Keratinocyte (primary cell): Measurements from ENCODE around the gene NHLRC1.

Experiments
- EZH2 ChIP-seq: IDR thresholded peaks from one replicate; pipeline ENCODE4 v1.6.1; 2012; ENCODE audit warnings: inconsistent platforms, mild to moderate bottlenecking, low read length, moderate library complexity
- TF ChIP-seq, protein P1 (sequence below), 3 experiments: IDR thresholded peaks in 1 of 3; conservative IDR thresholded peaks in 1 of 3; optimal IDR thresholded peaks in 1 of 3; 2 replicates in 2 of 3; 3 replicates in 1 of 3; pipeline versions ENCODE3 to v1.5.1; 2011; ENCODE audit warnings: low read length in 3 of 3, mild to moderate bottlenecking in 3 of 3, moderate library complexity in 2 of 3, control low read depth in 1 of 3, inconsistent platforms in 1 of 3; ENCODE audit not compliant: insufficient read depth in 2 of 3; ENCODE audit errors: extremely low read depth in 1 of 3

- no peak for TF ChIP-seq EZH2
- TF ChIP-seq, protein P1, sequence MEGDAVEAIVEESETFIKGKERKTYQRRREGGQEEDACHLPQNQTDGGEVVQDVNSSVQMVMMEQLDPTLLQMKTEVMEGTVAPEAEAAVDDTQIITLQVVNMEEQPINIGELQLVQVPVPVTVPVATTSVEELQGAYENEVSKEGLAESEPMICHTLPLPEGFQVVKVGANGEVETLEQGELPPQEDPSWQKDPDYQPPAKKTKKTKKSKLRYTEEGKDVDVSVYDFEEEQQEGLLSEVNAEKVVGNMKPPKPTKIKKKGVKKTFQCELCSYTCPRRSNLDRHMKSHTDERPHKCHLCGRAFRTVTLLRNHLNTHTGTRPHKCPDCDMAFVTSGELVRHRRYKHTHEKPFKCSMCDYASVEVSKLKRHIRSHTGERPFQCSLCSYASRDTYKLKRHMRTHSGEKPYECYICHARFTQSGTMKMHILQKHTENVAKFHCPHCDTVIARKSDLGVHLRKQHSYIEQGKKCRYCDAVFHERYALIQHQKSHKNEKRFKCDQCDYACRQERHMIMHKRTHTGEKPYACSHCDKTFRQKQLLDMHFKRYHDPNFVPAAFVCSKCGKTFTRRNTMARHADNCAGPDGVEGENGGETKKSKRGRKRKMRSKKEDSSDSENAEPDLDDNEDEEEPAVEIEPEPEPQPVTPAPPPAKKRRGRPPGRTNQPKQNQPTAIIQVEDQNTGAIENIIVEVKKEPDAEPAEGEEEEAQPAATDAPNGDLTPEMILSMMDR (optimal IDR thresholded peaks at IDR 0.05 in 1 of 3, IDR thresholded peaks at IDR 0.05 in 1 of 3, conservative IDR thresholded peaks at IDR 0.05 in 1 of 3; ENCODE audit: extremely low read depth in 1 of 3, insufficient read depth in 2 of 3, low read length in 3 of 3): no peak
Measured at GRCh38 chr6:18117136-18117535, 5.3 kb downstream of the NHLRC1 start.
